ENCODE results near the gene NBAS.
A peak's percentile ranks its signal among the peaks of the same experiment; 100 is the strongest.

Gene NBAS

GRCh38 chr2:15278296-15278695, 282.8 kb downstream of the NBAS start:
- Histone ChIP-seq H3K36me3 (ENCODE audit: control insufficient read depth in 2 of 2, insufficient read depth in 1 of 2, low read length in 2 of 2) (peaks cover 0 to 5% of the 10 kb centered on the region in 2 experiments; a peak in 1 of 3 replicates), H3K9me3 (ENCODE audit: control insufficient read depth, insufficient read depth, low read depth, low read length) (no peaks in the 10 kb centered on the region), H3K27ac (ENCODE audit: extremely low read depth, low read depth, low read length) (no peak overlapping the region), H3K4me3 (ENCODE audit: low read depth, low read length) (no peak overlapping the region), H3K4me1 (ENCODE audit: control insufficient read depth, insufficient read depth, low read length) (no peaks in the 10 kb centered on the region)
- TF ChIP-seq ZNF423 (tag by site-specific recombination; IDR thresholded peaks at IDR 0.05) (no peak), ZNF768 (tag by site-specific recombination; IDR thresholded peaks at IDR 0.05) (no peak), ZSCAN4 (tag by site-specific recombination; IDR thresholded peaks at IDR 0.05) (no peak), ZFP69B (tag by site-specific recombination; IDR thresholded peaks at IDR 0.05) (no peak), ZXDB (tag by site-specific recombination; IDR thresholded peaks at IDR 0.05) (no peak), GLIS1 (tag by site-specific recombination; IDR thresholded peaks at IDR 0.05) (no peak)
- CTCF ChIA-PET: no interaction called here
- POLR2A ChIA-PET: no interaction called here

- Histone ChIP-seq H3K36me3 (ENCODE audit: control insufficient read depth in 2 of 2, insufficient read depth in 1 of 2, low read length in 2 of 2) (peaks cover 0 to 5% of the 10 kb centered on the region in 2 experiments; a peak in 1 of 3 replicates), H3K9me3 (ENCODE audit: control insufficient read depth, insufficient read depth, low read depth, low read length) (no peaks in the 10 kb centered on the region), H3K4me3 (ENCODE audit: low read depth, low read length) (no peak overlapping the region), H3K27ac (ENCODE audit: extremely low read depth, low read depth, low read length) (no peak overlapping the region), H3K4me1 (ENCODE audit: control insufficient read depth, insufficient read depth, low read length) (peaks cover 6% of the 10 kb centered on the region; the same call in 1 of the 2 replicates)
- TF ChIP-seq BCL11A (tag by site-specific recombination; IDR thresholded peaks at IDR 0.05; ENCODE audit: low read depth): no peak
- TF ChIP-seq ZNF629 (tag by site-specific recombination; IDR thresholded peaks at IDR 0.05): peak; percentile 48
- no peak for TF ChIP-seq ZNF670 (tag by site-specific recombination; IDR thresholded peaks at IDR 0.05; ENCODE audit: low read depth)
- TF ChIP-seq ZNF23 (tag by site-specific recombination; IDR thresholded peaks at IDR 0.05; ENCODE audit: borderline replicate concordance): no peak
- CTCF ChIA-PET: no interaction called here
- POLR2A ChIA-PET: no interaction called here
Observed at GRCh38 chr2:15275346-15275745, 285.8 kb downstream of the NBAS start.

- Histone ChIP-seq H3K4me3 (ENCODE audit: low read depth, low read length) (no peak overlapping the region), H3K27ac (ENCODE audit: extremely low read depth, low read depth, low read length) (no peak overlapping the region), H3K9me3 (ENCODE audit: control insufficient read depth, insufficient read depth, low read depth, low read length) (no peaks in the 10 kb centered on the region), H3K36me3 (ENCODE audit: control insufficient read depth in 2 of 2, insufficient read depth in 1 of 2, low read length in 2 of 2) (peaks cover 0 to 5% of the 10 kb centered on the region in 2 experiments; a peak in 1 of 3 replicates), H3K4me1 (ENCODE audit: control insufficient read depth, insufficient read depth, low read length) (peaks cover 6% of the 10 kb centered on the region; the same call in 1 of the 2 replicates)
- ChIA-PET CTCF (interaction anchor here (0.7 to 1.2 kb wide), 2 partner anchors 75 to 304 kb away, joined by 3 to 4 read pairs; no protein-coding TSS in a partner anchor), POLR2A (no interaction called here)
- TF ChIP-seq ZNF133 (tag by site-specific recombination; IDR thresholded peaks at IDR 0.05): no peak
- TF ChIP-seq ZBTB7A (tag by site-specific recombination; IDR thresholded peaks at IDR 0.05; ENCODE audit: low read depth): no peak
- no peak for TF ChIP-seq SP7 (tag by site-specific recombination; IDR thresholded peaks at IDR 0.05)
- no peak for TF ChIP-seq AEBP2 (tag by site-specific recombination; IDR thresholded peaks at IDR 0.05; ENCODE audit: borderline replicate concordance)
- no peak for TF ChIP-seq GLIS1 (tag by site-specific recombination; IDR thresholded peaks at IDR 0.05)
- TF ChIP-seq ZBTB26 (tag by site-specific recombination; optimal IDR thresholded peaks at IDR 0.05): no peak
- TF ChIP-seq ZNF792 (tag by site-specific recombination; IDR thresholded peaks at IDR 0.05): no peak
- TF ChIP-seq ZNF626 (tag by site-specific recombination; IDR thresholded peaks at IDR 0.05): no peak
- TF ChIP-seq GLI2 (tag by site-specific recombination; IDR thresholded peaks at IDR 0.05; ENCODE audit: borderline replicate concordance, low read depth): no peak
- TF ChIP-seq ZNF513 (tag by site-specific recombination; IDR thresholded peaks at IDR 0.05): no peak
Observed at GRCh38 chr2:15273452-15273851, 287.7 kb downstream of the NBAS start.
